Stimulated activated CD4-positive, alpha-beta T cell treated with anti-CD3 and anti-CD28 coated beads, Interleukin-12 subunit alpha, Interleukin-12 subunit beta, amount 100 ng/mL, for 24 hours (primary cell): ENCODE data around the gene TRIM3.

ENCODE experiments used
- DNase-seq, 2 experiments: peaks; one replicate each; pipeline ENCODE4 v3.0.0-alpha.2; 2020; ENCODE audit warnings: low read depth in 2 of 2

The TRIM3 gene

DNA sequence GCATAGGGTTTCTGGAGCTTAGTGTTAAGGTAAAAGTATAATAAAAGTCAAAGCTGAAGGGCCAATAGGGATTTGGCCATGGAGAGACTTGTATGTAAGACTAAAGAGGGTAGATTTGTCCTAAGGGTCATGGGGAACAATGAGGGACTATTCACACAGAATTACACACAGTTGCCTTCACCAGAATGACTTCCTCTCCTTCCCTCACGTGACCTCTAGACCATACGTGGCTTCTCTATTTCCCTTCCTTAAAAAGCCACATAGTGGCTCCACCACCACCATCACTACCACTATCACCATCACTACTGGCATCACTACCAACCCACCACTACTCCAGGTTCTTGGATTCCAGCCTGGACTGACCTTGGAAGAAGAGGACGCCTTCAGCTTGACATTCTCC lies 35.7 kb downstream of the TRIM3 start:
- DNase-seq: no peak

DNA sequence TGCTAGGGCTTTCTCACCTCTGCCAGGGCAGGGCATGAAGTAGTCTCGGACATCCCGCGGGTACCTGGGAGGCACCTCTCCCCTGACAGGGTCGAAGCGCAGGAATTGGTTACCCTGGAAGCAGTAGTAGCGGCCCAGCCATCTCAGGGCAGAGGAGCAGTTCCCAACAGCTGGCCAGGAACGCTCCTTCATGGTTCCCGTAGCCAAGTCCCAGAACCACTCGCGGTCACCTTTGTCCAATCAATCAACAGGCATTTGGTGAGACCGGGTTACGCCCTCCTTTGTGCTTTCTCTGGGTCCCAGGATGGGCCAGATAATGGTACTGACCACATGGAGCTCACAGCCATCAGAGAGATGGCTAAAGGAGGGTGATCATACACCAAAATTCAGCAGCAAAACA lies 36.3 kb downstream of the TRIM3 start:
- no peak for DNase-seq

DNA sequence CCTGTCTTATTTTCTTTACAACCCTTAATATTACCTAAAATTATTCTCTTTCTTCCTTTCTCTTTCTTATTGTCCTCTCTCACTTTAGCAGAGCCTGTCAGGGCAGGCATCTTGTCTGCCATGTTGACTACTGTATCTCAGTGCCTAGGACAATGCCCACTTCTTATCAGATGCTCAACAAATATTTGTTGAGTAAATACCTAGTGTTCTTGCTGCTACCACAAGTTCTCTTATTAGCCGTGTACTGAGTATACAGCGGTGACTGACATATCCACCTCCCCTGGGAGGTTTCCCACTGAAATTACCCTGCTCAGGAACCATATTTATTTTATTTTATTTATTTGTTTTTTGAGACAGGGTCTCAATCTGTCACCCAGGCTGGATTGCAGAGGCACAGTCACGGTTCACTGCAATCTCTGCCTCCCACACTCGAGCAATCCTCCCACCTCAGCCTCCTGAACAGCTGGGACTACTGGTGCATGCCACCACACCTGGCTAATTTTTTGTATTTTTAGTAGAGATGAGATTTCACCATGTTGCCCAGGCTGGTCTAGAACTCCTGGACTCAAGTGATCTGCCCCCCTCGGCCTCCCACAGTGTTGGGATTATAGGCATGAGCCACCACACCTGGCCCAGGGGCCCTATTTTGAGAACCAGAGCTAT lies 39.6 kb downstream of the TRIM3 start:
- DNase-seq: no peak

DNA sequence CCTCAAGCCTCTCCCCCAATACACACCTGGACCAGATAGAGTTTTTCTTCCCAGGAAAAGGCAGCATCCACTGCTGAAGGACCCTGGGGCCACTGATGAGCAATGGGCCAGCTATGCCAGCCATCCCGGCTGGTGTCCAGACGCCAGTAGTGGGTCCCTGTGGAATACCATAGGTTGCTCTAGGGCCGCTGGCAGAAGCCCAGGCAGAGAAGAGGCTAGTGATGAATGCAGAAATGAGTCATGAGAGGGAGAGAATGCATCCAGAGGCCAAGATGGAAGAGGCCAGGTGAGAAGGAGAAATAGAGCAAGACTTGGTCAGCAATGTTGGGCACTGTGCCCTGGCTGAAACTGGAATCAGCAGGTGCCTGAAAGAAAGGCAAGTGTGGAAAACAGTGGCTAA lies 41.9 kb downstream of the TRIM3 start:
- DNase-seq: no peak

DNA sequence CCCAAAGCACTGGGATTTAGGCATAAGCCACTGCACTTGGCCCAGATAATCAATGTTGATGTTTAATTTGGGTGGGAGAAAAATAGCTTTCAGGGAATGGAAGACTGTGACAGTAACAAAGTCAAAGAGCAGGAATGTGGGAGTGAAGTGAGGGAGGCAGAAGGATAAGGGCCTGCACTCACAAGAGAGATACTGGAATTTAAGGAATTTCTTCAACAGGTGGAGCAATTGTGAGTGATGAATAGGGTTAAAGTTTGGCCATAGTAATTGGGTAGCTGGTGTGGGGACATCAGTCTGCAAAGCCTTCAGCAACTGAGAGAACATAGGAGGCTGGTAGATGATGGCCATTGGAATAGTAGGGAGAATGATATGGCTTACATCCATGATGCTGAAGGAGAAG lies 46.2 kb downstream of the TRIM3 start:
- no peak for DNase-seq

DNA sequence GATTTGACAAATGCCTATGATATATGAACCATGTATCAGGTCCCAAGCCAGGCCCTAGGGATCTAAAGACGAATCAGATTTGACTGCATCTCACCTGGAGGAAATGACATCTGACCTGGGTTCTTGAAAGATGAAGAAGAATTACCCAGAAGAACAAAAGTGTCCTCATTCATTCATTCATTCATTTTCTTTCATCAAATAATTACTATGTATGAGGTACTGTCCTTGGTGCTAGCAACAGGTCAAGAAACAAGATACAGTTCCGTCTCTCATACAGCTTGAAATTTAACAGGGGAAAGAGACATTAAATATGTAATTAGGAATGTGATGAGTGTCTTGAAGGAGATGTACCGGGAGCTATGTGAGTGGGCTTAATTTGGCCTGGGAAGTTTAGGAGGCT lies 53.1 kb downstream of the TRIM3 start:
- no peak for DNase-seq

DNA sequence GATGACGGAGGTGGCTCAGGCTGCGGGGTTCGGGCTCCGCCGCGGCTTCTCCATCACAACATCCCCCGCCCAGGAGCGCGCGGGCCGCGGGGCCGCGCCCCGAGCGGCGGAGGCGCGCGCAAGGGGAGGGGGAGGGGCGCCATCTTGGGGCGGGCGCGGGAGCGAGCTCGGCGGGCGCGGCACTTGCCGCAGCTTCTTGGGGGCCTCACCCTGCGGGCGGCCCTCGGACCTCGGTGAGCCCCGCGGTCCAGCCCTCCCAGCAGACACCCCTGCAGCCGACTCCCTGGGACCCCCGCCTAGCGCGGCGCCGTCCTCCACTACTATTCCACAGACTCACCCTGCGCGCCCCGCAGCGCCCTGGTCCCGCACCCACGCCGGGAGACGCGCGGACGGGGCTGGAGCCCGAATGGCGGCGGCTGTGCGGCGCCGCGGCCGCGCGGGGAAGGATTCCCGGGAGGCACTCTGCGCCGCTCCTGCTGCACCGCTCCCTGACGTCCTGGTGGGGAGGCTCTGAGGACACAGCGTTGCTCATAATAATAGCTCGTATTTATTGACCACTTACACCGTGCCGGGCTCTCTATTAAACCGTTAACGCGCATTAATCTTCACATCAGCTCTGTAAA lies 54.6 kb downstream of the TRIM3 start, which contains the start of gene APBB1:
APBB1 (minus strand) TSS at position 86 of the 623 bp plus-strand sequence. CDS start 7,747 bp downstream, outside the sequence.
- peak; percentile 46 to 61 for DNase-seq

DNA sequence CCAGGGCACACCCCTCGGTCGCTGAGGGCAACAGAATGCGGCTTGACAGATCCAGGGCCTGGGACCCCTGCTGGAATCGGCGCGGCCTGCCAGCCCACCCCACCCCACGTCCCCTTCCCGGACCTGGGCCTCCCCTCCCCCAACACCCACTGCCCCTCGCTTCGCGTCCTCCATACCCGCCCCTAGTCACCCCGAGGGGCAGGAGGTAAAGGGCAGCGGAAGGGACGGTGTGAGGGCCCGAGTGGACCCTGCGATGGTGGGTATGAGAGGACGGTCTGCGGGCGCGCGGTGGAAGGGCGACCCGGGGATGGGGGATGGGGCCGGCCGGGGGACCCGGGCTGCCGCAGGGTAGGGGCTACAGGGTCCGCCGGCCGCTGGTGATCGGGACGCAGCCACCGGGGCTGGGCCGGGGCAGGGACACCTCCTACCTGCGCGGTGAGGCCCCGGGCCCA lies 55.2 kb downstream of the TRIM3 start:
- DNase-seq: no peak

DNA sequence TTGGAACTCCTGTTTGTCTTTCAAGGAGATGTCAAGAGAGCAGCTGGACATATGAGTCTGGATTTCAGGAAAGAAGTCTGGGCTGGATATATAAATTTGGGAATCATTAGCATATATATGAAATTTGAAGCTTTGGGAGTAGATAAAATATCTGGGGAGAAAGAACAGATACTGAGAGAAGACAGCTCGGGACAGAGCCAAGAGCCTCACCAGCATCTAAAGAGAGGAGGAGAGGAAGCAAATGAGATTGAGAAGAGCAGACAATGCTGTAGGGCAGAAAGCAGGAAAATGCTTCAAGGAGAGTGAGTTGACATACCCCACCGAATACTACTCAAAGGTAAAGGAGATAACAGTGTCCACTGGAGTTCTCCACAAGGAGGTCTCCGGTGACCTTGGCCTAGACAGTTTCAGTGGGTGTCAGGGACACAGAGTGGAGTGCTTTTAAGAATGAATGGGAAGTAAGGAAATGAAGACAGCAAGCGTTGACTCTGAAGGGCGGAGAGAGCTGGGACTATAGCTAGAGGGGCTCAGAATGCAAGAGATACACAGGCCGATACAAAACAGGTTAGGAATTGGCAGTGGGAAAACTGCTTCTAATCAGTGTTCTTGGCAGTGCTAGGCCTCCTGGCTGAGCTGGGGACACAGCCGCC lies 55.7 kb downstream of the TRIM3 start:
- no peak for DNase-seq

DNA sequence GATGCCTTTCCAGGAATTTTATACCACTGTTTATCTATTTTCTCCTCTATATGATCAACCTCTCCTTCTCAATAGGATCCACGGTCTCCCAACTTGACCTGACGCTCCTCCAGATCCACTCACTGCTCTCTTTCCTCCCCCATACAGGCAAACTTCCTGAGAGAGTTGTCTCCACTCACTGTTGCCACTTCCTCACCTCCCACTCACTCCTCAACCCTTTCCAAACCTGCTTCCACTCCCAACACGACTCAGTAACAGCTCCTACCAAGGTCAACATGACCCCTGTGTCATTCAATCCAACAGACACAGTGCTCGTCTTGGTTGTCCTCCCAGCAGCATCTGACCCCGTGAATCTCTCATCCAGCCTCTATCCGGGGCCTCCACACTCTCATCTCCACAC lies 57.9 kb downstream of the TRIM3 start:
- no peak for DNase-seq

DNA sequence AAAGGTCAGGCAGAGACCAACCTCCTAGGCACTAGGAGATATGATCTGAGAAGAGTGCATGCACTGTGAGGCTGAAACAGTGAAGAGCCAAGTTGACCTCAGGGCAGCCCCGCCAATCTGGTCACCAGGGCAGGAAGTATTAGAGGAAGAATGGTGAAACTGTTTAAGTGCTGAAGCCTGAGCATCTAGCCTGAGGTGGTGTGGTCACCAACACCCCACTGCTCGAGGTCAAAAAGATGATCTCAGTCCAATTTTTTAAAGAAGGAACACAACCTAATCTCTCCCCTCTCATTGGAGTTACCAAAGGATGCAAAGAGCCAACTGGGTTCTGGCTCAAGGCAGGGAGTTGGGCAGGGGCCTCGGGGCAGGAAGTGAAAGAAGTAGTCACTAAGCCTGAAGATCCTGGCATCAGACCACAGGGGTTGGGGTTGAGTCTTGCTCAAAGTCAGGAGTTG lies 58.8 kb downstream of the TRIM3 start:
- DNase-seq: no peak

DNA sequence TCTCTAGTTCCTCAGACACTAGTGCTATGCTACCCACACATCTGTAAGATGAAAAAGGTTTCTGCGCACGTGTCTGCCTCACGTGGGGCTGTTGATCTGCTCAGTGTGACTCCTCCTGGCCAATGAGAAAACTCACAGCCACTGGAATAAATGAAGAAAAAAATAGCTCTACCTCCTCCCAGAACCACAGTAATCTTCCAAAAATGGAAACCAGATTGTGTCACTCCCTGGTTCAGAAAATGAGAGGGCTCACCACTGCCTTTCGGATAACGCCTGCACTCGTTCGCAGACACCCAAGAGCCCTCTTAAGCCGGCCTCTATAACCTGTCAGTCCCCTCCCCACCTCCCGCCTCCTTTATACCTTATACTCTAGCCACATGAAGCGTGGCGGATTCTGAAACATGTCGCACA lies 59.9 kb downstream of the TRIM3 start:
- peak; percentile 46 to 67 for DNase-seq

DNA sequence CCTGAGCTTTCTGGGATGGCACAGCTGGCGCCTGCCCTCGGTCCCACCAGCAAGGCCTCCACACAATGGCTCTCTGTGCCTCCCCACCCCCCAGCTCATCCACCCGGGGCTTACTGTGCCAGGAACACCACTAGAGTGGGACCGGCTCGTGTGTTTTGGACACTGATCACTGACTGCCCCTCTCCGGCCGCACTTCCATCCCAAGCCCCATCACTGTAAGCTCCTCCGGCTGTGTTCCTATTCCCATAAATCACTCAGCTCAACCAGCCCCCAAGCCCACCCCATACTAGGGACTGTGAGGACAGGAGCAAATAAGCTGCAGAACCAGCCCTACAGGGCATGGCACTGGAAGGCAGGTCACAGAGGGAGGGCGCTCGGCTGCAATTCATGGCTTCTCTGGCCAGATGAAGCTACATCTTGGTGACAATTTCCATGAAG lies 62.1 kb downstream of the TRIM3 start:
- DNase-seq: no peak

DNA sequence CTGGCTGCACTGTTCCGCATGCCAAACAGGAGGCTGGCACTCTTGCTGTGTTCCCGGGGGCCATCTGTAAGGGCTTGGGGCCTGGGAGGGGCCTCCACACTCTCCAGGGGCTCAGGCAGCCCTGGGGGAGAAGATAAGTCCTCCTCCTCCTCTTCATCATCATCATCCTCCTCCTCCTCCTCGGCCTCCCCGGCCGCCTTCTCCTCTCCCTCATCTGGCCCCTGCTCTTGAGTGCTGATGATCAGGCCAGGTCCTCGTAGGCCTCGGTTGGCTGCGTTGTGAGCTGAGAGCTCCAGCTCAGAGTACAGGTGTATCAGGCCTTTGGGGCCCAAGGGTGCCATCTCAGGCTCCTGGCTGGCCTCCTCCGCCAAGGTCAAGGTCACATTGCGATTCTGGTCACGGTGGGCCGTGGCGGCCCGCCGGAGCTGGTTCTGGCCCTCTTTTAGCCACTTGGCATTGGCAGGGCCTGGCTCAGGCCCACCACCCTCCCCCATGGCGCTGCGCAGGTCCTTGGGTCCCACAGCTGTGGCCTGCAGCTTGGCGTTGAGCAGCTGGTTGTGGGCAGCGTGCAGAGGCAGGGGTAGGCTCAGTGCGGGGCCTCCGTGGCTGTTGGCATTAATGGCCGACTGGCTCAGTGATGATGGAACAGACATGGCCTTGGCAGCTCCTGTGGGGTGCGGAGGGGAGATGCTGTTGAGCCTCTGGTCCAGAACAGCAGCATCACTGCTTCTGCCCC lies 62.9 kb downstream of the TRIM3 start:
- DNase-seq: no peak

DNA sequence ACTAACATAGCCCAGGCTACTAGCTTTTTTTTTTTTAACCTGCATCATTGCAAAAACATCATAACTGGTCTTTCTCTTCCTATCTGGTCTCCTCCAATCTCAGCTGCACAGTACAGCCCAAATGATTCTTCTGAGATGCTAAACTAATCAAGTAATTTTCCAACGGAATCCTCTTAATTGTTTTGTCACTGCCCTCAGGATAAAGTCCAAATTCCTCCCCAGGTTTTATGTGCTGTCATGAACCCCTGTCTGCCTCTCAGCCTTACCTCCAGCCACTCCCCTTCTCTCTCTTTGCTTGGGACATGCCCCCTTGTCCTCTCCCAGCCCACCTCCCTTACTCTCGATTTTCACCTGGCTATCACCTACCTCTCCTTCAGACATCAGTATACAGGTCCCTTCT lies 67.4 kb downstream of the TRIM3 start:
- no peak for DNase-seq

DNA sequence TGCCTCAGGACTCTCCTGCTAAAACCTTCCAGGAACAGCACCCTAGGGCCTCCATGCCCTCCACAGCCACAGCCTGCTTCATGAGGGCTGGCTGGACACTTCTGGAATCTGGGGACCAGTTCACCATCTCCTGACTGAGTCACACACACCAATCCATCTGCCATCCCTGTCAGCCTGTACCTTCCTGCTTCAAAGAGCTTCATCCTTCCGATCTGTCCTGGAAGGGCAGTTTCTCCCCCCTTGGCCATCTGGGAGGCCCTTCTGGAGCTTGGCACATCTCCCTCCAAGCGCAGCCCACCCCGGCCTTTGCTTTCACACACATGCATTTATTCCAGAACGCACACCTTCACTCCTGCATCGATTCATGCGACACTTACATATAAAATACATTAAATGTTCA lies 67.9 kb downstream of the TRIM3 start:
- DNase-seq: no peak

DNA sequence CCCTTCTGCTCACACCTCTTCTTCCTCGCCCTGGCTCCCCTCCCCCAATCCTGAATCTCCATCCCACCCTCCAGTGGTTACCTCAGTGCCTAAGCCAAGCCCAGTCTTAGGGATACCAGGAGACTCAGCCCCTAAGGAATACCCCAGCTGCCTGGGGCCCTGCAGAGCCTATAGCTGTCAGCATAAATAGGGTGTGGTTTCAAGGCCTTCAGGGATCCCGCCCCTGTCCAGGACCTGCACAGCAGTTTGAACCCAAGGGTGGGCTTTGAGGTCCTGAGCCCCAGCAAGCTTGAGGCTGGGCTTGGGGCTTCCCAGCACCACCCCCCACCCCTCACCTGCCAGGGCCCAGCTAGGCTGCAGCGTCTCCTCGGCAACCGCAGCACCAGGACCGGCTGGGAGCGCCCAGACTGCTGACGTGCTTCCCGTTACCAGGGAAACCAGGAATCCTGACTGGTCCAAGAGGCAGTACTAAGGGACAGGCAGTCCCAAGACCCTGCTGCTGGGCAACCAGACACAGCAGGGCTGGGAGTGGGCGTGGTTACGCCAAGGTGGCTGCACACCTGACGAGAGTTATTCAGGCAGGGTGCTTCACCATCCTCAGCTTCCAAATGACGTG lies 68.6 kb downstream of the TRIM3 start:
- DNase-seq: no peak

DNA sequence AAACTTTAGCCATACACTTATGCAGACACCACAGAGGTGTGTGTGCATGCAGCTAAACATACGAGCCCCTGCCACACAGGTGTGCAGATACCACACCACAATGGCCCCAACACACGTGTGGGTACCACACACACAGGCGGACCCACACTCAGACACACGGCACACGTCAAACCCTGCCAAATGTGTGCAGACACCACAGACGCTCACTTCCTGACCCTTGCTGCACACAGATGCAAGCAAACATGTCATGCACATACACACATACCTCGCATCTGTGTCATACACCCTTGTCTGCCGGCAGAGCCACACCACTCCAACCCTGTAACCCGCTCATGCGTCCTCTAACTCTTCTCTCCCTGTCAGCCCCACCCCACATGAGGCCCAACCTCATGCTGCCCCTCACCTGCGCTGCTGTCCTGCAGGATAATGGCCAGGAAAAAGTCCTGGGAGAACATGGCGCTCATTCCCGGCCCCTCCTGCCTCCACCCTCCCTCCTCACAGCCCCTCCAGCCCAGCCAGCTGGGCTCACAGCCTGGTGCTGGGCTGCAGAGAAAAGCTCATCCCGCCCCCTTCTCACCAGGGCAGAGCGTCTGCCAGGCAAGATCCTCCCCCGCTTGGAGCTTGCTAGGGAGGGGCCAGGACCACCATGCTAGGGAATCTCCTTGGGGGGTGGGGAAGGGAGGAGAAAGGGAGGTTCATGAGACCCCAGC lies 69.2 kb downstream of the TRIM3 start:
- no peak for DNase-seq

DNA sequence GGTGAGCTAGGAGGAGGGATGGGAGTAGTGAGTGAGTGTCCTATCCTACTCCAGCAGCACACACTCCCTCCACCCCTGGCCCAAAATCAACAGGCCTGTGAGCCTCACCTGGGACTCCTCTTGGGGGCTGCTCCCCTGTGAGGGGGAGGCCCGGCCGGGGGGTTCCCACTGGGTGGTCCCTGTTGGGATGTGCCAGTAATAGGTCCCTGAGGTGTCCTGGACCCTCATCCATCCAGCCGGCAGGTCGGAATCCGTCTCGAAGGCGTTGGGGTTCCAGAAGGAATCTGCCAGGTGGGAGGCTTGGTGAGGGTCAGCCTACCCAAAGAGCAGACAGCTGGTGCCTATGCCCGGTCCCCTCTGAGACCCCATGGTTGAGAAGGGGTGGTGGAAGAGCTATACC lies 70.2 kb downstream of the TRIM3 start:
- no peak for DNase-seq

DNA sequence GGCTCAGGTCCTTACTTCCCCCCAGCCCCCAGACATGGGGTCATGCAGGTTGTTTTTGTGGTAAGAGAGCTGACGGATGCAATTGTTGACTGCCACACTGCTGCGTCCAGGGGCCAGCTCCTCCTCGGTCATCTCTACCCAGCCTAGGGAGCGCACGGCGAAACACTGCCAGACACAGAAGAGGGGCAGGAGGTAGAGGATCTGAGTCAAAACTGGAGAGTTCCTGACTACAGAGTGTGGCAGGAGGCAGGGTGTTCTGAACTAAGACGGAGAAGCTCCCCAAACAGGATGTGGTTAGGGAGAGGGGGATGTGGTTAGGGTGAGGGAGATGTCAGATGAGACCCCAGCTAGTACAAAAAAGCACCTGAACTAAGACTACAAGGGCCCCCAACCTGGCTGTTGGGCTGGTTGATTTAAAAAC lies 71.2 kb downstream of the TRIM3 start:
- DNase-seq: peak in 1 of 2 experiments; percentile 57

DNA sequence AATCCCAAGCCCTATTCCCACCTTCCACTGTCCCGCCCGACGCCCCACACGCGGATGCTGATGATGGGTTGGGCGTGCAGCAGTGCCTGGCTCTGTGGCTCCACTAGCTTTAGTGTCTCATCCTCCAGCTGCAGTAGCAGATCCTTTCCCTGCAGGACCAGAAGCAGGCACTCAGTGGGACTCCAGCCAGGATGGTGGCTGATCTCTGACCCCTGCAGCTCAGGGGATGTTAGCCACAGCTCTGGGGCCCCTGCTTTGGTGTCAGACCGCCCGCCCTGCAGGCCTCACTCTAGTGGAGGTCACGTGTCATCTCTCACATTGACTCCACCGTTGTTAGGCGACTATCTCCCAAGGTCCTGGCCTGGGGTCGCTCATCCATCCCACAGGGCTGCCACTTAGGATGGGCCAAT lies 71.7 kb downstream of the TRIM3 start:
- no peak for DNase-seq
